ENCODE data around the gene MFAP1.
"Not testable (repeated sequence)": the region's sequence is repeated elsewhere in the genome, so short reads cannot be mapped to it uniquely, and the experiment has no call there.

MFAP1 gene

DNA sequence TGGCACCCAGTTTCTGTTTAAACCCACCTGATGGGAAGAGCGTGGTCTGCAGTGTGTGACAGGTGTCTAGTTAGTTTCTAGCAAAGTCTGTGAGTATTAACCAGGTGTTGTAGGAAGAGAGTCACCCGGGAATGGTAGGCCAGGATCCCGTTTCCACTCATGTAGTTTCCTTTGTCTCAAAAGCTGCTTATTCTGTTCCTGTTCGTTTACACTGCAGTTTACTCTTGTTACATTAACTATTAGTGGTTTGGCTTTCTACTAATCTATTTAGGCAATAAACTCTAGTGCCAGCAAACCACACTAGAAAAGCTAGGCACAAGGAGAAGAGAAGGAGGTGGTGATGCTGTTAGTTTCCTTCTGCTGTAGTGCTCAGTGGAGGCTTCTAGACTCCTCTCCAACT is 35.1 kb upstream of the MFAP1 start:
- TF ChIP-seq, protein P1, sequence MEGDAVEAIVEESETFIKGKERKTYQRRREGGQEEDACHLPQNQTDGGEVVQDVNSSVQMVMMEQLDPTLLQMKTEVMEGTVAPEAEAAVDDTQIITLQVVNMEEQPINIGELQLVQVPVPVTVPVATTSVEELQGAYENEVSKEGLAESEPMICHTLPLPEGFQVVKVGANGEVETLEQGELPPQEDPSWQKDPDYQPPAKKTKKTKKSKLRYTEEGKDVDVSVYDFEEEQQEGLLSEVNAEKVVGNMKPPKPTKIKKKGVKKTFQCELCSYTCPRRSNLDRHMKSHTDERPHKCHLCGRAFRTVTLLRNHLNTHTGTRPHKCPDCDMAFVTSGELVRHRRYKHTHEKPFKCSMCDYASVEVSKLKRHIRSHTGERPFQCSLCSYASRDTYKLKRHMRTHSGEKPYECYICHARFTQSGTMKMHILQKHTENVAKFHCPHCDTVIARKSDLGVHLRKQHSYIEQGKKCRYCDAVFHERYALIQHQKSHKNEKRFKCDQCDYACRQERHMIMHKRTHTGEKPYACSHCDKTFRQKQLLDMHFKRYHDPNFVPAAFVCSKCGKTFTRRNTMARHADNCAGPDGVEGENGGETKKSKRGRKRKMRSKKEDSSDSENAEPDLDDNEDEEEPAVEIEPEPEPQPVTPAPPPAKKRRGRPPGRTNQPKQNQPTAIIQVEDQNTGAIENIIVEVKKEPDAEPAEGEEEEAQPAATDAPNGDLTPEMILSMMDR (IDR thresholded peaks at IDR 0.05; ENCODE audit: extremely low read depth, insufficient read depth, missing control alignments), result no peak
- in situ Hi-C loops (cut with MboI; ENCODE audit: low pct_unique_long_range_greater_than_20kb, low sequenced_read_pairs, unreplicated experiment), result no loop called here
- DNase-seq (ENCODE audit: low spot score), result no peak

DNA sequence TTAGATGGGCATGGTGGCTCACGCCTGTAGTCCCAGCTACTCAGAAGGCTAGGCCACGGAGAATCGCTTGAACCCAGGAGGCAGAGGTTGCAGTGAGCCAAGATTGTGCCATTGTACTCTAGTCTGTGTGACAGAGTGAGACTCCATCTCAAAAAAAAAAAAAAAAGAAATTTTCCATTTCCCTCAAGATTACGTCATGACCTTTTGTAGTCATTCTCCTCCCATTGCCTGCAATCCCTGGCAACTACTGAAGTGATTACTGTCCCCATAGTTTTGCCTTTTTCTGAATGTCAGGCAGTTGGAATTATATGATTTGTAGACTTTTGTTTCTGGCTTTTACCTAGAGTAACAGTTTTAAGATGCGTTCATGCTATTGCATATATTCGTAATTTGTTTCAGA is 30.3 kb upstream of the MFAP1 start:
- no peak for DNase-seq (ENCODE audit: low spot score)

DNA sequence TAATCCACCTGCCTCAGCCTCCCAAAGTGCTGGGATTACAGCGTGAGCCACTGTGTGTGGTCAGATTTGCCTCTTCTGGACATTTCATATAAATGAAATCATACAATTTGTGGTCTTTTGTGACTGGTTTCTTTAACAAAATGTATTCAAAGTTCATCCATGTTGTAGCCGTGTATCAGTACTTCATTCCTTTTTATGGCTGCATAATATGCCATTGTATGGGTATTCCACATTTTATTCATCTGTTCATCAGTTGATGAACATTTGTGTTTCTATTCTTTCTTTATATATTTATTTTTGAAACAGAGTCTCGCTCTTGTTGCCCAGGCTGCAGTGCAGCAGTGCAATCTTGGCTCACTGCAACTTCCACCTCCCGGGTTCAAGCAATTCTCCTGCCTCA is 28.1 kb upstream of the MFAP1 start:
- in situ Hi-C loops (cut with MboI; ENCODE audit: low pct_unique_long_range_greater_than_20kb, low sequenced_read_pairs, unreplicated experiment), result no loop called here
- no peak for DNase-seq (ENCODE audit: low spot score)
- TF ChIP-seq, protein P1 (IDR thresholded peaks at IDR 0.05; ENCODE audit: extremely low read depth, insufficient read depth, missing control alignments), result no peak

More for the DNA sequence above, 30.3 kb upstream of the MFAP1 start:
- in situ Hi-C loops (cut with MboI; ENCODE audit: low pct_unique_long_range_greater_than_20kb, low sequenced_read_pairs, unreplicated experiment), result no loop called here
- TF ChIP-seq, protein P1 (IDR thresholded peaks at IDR 0.05; ENCODE audit: extremely low read depth, insufficient read depth, missing control alignments), result no peak

DNA sequence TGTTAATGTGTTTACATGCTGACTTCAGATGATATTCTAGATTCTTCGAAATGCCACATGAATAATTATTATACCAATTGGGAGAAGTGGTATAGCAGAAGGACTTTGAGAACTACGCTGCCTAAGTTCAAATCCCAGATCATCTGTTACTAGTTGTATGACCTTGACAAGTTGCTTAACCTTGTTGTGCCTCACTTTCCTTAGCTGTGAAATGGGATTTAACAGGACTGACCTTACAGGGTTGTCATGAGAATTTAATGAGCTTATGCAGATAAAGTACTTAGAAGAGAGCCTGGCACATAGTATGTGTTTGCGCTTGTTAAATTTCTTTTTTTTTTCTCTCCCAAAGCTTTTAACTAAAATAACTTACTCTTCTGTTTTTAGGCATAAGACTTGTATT is 26.8 kb upstream of the MFAP1 start:
- TF ChIP-seq, protein P1 (IDR thresholded peaks at IDR 0.05; ENCODE audit: extremely low read depth, insufficient read depth, missing control alignments), result no peak
- in situ Hi-C loops (cut with MboI; ENCODE audit: low pct_unique_long_range_greater_than_20kb, low sequenced_read_pairs, unreplicated experiment), result no loop called here
- no peak for DNase-seq (ENCODE audit: low spot score)

DNA sequence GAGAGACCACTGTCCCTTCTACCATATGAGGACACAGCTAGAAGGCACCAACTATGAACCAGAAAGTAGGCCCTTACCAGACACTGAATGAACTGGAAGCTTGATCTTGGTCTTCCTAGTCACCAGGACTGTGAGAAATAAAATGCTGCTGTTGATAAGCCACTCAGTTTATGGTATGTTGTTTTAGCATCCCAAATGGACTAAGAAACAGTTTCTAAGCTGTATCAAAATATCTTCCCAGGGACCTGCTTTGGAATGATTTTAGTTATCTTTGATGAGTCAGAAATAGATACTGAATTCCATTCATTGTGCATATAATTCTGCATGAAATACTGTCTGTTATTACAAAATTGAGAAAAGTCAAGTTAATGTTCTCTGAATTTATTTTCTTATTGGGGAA is 20.9 kb upstream of the MFAP1 start:
- TF ChIP-seq, protein P1 (IDR thresholded peaks at IDR 0.05; ENCODE audit: extremely low read depth, insufficient read depth, missing control alignments), result no peak
- in situ Hi-C loops (cut with MboI; ENCODE audit: low pct_unique_long_range_greater_than_20kb, low sequenced_read_pairs, unreplicated experiment), result no loop called here
- no peak for DNase-seq (ENCODE audit: low spot score)

DNA sequence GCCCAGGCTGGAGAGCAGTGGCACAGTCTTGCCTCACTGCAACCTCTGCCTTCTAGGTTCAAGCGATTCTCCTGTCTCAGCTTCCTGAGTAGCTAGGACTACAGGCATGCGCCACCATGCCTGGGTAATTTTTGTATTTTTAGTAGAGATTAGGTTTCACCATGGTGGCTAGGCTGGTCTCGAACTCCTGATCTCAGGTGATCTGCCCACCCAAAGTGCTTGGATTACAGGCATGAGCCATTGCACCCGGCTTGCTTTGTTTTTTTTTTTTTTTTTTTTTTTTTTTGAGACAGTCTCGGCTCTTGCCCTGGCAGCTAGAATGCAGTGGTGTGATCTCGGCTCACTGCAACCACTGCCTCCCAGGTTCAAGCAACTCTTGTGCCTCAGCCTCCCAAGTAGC is 8.0 kb upstream of the MFAP1 start:
- in situ Hi-C loops (cut with MboI; ENCODE audit: low pct_unique_long_range_greater_than_20kb, low sequenced_read_pairs, unreplicated experiment); DNase-seq (ENCODE audit: low spot score): not testable (repeated sequence)

DNA sequence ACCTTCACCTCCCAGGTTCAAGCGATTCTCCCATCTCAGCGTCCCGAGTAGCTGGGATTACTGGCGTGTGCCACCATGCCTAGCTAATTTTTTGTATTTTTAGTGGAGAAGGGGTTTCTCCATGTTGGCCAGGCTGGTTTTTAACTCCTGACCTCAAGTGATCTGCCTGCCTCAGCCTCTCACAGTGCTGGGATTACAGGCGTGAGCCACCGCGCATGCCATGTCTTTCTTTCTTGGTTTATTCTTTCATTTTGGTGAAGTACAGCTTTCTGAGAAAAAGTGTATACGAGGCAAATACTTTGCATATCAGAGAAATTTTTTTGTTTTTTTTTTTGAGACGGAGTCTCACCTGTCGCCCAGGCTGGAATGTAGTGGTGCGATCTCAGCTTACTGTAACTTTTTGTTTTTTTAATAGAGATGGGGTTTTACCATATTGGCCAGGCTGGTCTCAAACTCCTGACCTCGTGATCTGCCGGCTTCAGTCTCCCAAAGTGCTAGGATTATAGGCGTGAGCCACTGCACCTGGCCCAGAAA is 7.1 kb upstream of the MFAP1 start:
- DNase-seq (ENCODE audit: low spot score); in situ Hi-C loops (cut with MboI; ENCODE audit: low pct_unique_long_range_greater_than_20kb, low sequenced_read_pairs, unreplicated experiment): not testable (repeated sequence)

DNA sequence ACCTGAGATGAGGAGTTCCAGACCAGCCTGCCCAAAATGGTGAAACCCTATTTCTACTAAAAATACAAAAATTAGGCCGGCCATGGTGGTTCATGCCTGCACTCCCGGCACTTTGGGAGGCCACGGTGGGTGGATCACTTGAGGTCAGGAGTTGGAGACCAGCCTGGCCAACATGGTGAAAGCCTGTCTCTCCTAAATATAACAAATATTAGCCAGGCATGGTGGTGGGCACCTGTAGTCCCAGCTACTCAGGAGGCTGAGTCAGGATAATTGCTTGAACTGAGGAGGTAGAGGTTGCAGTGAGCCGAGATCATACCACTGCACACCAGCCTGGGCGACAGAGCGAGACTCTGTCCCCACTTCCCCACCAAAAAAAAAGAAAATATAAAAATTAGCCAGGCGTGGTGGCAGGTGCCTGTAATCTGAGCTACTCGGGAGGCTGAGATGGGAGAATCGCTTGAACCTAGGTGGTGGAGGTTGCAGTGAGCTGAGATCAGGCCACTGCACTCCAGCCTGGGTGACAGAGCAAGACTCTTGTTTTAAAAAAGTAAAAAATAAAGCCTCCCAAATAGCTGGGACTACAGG is 6.3 kb upstream of the MFAP1 start:
- in situ Hi-C loops (cut with MboI; ENCODE audit: low pct_unique_long_range_greater_than_20kb, low sequenced_read_pairs, unreplicated experiment); DNase-seq (ENCODE audit: low spot score): not testable (repeated sequence)

DNA sequence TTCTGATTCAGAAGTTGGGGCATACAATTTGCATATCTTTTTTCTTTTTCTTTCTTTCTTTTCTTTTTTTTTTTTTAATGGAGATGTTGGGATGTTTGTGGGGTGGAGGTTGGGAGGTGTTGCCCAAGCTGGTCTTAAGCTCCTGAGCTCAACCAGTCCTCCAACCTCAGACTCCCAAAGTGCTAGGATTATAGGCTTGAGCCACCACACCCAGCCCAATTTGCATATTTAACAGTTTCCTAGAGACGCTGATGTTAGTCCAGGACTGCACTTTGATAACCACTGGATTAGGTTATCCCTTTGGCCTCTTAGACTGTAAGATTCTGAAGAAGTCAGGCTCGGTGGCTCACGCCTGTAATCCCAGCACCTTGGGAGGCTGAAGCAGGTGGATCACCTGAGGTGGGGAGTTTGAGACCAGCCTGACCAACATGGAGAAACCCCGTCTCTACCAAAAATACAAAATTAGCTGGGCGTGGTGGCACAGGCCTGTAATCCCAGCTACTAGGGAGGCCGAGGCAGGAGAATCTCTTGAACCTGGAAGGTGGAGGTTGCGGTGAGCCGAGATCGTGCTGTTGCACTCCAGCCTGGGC is 5.6 kb upstream of the MFAP1 start:
- DNase-seq (ENCODE audit: low spot score); in situ Hi-C loops (cut with MboI; ENCODE audit: low pct_unique_long_range_greater_than_20kb, low sequenced_read_pairs, unreplicated experiment): not testable (repeated sequence)
